Omental fat pad (tissue), 4 donors: ENCODE results near the gene ZDHHC14. TPM values are rescaled to one million over a fixed set of nuclear protein-coding genes. Genes with fewer than 3 reads are reported as not detected.

ENCODE experiments used
- ATAC-seq: fragments of 150-250 bp; one replicate; pipeline ENCODE4 v1.9.1; 2016; ENCODE audit warnings: mild to moderate bottlenecking, moderate library complexity; ENCODE audit not compliant: low FRiP score
- DNase-seq: peaks from one replicate; pipeline ENCODE4 v3.0.0-alpha.2; 2019; ENCODE audit warnings: low spot score
- CTCF ChIP-seq, 3 donors: fragments of 450-650 bp; IDR thresholded peaks; one replicate each; pipeline ENCODE4 v1.5.1; 2016 to 2017; ENCODE audit warnings: antibody characterized with exemption in 3 of 3, mild to moderate bottlenecking in 3 of 3, moderate library complexity in 2 of 3
- total RNA-seq, 4 donors: library from RNA; depleted of rRNA; stranded (reverse); fragments of >200 nt; gene quantifications; one replicate each; pipeline ENCODE4 v1.1.0, GENCODE V29; 2016

Gene ZDHHC14
- total RNA-seq, 4 donors from 2014 or later, result 5.6 to 13.7 (median 6.9) TPM

GRCh38 chr6:157592980-157593379 lies 212.0 kb downstream of the ZDHHC14 start:
- DNase-seq (no peak), ATAC-seq (no peak)
- no peak for TF ChIP-seq CTCF (IDR thresholded peaks at IDR 0.05)

DNA sequence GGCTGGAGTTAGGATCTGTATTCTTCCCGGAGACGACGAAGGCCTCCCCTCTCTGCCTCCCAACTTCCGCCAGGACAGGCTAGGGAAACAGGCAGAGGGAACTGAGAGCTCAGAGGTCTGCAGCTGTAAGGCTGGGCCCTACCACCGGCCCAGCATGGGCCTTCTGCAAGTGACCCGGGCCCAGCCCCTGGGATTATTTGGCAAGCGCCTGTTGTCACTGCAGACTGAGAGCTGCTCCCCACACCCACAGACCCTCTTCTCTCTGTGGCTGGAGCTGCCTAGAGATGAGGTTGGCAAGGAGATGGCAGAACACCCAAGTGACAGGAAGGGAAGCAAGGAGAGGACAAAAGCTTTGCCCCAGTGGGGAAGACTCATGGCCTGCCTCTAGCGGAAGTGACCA lies 212.6 kb downstream of the ZDHHC14 start:
- DNase-seq, result no peak
- ATAC-seq, result no peak
- TF ChIP-seq CTCF (IDR thresholded peaks at IDR 0.05), result no peak

- TF ChIP-seq CTCF (IDR thresholded peaks at IDR 0.05), result no peak
- ATAC-seq (no peak), DNase-seq (no peak)
Measured at GRCh38 chr6:157594292-157594691, 213.3 kb downstream of the ZDHHC14 start.

- no peak for DNase-seq
- no peak for ATAC-seq
- no peak for TF ChIP-seq CTCF (IDR thresholded peaks at IDR 0.05)
Measured at GRCh38 chr6:157595768-157596167, 214.8 kb downstream of the ZDHHC14 start.

- no peak for ATAC-seq
- TF ChIP-seq CTCF (IDR thresholded peaks at IDR 0.05), result no peak
- DNase-seq, result no peak
Measured at GRCh38 chr6:157596461-157596860, 215.5 kb downstream of the ZDHHC14 start.

- no peak for TF ChIP-seq CTCF (IDR thresholded peaks at IDR 0.05)
- DNase-seq, result no peak
- ATAC-seq, result no peak
Measured at GRCh38 chr6:157596886-157597285, 215.9 kb downstream of the ZDHHC14 start.

DNA sequence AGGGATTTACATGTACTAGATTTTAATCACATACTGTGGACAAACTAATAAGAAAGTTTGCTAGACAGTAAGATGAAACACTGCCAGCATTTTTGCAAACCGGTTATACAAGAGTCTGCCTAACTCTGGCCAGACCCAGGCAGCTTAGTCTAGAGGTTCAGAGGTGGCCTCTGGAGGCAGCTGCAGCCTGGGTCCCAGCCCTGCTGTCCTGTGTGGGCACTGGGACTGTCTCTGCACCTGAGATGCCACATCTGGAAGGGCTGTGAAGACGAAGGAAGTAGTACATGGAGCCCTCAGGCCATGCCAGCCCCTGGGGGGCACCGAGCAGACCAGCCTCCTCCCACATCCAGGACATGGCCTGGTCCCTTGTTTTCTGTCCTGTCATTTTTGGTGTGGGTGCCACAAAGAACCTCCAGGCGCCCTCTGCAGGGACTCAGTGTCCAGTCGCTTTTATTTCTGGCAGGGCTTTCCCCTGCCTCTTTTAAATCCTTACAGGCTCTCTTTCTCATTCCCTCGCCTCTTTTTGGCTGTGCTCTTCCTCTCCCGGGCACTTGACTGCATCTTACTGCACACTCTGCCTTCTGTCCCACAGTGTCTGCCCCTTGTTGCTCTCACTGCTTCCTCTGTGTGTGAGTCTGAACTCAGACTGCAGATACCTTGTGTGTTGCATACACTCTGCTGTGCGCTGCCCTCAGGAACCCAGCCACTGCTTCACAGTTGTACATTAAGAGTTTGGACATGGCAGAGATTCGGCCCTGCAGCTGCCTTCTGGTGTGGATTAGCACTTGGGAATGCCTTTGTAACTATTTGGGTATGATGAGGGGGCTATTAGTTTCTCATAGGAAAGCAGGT lies 216.7 kb downstream of the ZDHHC14 start:
- ATAC-seq (no peak), DNase-seq (no peak)
- no peak for TF ChIP-seq CTCF (IDR thresholded peaks at IDR 0.05)
